ENCODE measurements around the gene EXOC4.
A peak's percentile ranks its signal among the peaks of the same experiment; 100 is the strongest.

Gene EXOC4

DNA sequence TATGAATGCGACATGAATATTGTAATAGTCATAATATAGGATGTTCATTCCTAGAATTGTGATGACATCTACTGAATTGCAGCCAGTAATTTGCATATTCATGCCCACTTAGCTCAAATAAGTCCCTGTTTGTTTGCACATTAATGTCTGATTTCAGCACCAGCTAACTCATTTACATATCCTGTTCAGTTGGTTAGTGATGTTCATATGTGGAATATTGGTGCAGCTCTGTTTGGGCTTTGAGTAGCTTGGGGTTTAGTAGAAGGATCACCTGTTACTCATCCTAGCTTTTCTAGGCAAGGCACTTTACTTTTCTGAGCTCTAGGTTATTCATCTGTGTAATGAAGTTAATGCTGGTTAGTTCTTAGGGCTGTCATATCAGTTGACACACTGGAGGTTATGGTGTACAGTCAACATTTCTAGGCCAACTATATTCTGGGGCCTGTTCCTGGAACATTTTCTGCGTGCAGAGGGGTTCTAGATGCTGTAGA, 238.4 kb downstream of the EXOC4 start:
- no peak for DNase-seq (ENCODE audit: low read depth)
- TF ChIP-seq, protein P1, sequence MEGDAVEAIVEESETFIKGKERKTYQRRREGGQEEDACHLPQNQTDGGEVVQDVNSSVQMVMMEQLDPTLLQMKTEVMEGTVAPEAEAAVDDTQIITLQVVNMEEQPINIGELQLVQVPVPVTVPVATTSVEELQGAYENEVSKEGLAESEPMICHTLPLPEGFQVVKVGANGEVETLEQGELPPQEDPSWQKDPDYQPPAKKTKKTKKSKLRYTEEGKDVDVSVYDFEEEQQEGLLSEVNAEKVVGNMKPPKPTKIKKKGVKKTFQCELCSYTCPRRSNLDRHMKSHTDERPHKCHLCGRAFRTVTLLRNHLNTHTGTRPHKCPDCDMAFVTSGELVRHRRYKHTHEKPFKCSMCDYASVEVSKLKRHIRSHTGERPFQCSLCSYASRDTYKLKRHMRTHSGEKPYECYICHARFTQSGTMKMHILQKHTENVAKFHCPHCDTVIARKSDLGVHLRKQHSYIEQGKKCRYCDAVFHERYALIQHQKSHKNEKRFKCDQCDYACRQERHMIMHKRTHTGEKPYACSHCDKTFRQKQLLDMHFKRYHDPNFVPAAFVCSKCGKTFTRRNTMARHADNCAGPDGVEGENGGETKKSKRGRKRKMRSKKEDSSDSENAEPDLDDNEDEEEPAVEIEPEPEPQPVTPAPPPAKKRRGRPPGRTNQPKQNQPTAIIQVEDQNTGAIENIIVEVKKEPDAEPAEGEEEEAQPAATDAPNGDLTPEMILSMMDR (IDR thresholded peaks at IDR 0.05; ENCODE audit: low read length, missing control alignments), result no peak
- no peak overlapping the region for H3K4me3 ChIP-seq (replicated peaks; ENCODE audit: low read depth, low read length)

DNA sequence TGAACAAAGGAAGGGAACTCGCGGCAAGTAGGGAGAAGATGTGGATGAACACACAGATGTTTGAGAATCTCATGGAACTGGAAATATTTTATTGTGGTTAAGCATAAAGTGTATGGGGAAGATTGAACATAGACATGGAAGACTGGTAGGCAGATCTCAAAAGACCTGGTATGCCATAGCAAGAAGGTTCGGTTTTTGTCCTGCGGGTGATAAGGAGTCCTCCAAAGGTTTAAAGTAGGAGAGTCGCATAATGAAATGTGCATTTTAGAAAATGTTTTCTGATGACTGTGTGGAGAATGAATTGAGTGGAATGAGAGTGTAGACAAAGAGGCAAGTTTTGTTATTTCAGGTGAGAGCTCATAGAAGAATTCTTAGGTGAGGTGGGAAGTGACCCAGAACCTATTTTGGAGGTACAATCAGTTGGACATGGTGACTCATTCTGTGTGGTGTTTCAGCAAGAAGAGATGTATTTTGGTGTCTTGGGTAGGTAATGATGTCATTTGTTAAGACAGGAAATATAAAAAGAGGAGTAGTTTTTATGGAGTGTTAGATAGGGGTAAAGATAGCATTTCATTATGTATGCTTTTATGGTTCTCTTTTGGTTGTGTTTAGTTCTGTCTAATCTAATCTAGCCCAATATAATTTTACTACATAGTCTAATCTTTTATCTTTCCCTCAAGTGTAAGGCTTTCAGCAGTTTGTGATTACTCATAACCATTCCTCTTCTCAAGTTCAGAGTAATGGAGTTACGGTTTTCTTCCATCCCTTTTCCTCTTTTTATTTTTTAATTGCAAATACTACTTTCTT, 239.2 kb downstream of the EXOC4 start:
- peak; percentile 10 for DNase-seq (ENCODE audit: low read depth)
- no peak overlapping the region for H3K4me3 ChIP-seq (replicated peaks; ENCODE audit: low read depth, low read length)
- TF ChIP-seq, protein P1 (IDR thresholded peaks at IDR 0.05; ENCODE audit: low read length, missing control alignments), result no peak

DNA sequence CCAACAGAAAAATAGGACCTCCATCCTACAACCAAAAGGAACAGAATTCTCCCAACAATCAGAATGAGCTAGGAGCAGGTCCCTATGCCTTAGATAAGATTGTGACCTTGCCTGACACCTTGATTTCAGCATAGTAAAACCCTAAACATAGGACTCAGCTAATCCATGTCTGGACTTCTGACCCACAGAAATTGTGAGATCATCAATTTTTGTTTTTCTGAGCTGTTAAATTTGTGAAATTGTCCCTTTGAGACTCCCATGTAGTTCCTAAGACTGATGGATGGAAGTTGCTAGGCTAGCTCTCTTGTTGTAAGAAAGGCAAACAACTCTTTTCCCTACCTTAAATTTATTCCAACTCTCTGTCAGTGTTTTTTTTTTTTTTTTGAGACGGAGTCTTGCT, 244.2 kb downstream of the EXOC4 start:
- no peak for DNase-seq (ENCODE audit: low read depth)
- TF ChIP-seq, protein P1 (IDR thresholded peaks at IDR 0.05; ENCODE audit: low read length, missing control alignments), result no peak
- H3K4me3 ChIP-seq (replicated peaks; ENCODE audit: low read depth, low read length), result no peak overlapping the region

DNA sequence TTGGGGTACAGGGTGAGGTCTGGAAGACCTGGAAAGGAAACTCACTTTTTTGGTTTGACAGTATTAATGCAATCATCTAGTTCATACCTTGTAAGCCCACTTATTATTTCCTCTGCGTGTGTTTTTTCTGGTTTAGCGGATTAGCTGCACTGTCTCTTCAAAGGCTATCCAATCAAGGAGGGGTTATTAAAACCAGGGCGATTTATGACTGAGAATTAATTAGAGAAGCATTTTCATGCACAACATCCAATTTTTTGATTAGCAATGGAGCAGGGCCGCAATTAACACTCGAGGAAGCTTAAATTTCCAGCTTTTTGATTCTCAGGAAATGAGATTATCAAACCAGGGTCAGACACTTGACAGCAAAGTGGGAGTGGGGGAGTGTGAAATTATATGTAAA, 248.9 kb downstream of the EXOC4 start:
- no peak overlapping the region for H3K4me3 ChIP-seq (replicated peaks; ENCODE audit: low read depth, low read length)
- TF ChIP-seq, protein P1 (IDR thresholded peaks at IDR 0.05; ENCODE audit: low read length, missing control alignments), result no peak
- DNase-seq (ENCODE audit: low read depth), result no peak

DNA sequence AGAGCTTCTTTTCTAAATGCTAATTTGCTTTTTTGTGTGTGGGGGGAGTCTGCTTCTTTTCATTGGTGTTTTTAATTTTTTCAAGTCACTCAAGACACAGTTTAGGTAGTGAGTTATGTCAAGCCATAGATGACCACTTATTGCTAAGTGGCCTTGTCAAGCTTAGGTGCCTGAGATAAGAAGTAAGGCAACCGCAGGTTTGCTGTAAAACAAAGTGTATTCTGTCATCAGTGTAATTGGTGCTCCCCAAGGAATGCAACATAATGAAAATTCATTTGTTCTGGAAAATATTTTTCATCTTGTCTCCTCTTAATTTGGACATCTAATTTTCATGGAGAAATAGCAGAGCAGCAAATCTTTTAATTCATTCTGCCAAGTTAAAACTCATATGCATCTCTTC, 249.6 kb downstream of the EXOC4 start:
- TF ChIP-seq, protein P1 (IDR thresholded peaks at IDR 0.05; ENCODE audit: low read length, missing control alignments), result no peak

DNA sequence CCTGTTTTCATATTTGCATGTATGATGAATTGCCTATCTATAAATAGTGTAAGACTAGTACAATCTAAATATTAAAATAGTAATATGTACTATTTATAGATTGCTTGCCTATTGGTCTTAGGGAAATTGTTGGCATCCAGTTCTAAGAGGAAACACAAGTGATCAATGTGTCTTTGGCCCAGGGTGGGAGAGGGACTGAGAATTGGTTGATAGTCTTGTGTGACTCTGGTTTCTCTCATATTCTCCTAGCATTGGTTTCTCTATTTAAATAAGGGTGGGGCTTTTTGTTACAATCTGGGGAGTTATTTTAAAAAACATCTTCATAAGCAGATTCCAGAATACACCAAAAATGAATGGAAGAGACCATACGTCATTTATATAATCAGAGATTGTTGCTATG, 250.1 kb downstream of the EXOC4 start:
- no peak for DNase-seq (ENCODE audit: low read depth)
- H3K4me3 ChIP-seq (replicated peaks; ENCODE audit: low read depth, low read length), result no peak overlapping the region
- TF ChIP-seq, protein P1 (IDR thresholded peaks at IDR 0.05; ENCODE audit: low read length, missing control alignments), result no peak

More for the DNA sequence above, 249.6 kb downstream of the EXOC4 start:
- no peak overlapping the region for H3K4me3 ChIP-seq (replicated peaks; ENCODE audit: low read depth, low read length)
- DNase-seq (ENCODE audit: low read depth), result no peak

DNA sequence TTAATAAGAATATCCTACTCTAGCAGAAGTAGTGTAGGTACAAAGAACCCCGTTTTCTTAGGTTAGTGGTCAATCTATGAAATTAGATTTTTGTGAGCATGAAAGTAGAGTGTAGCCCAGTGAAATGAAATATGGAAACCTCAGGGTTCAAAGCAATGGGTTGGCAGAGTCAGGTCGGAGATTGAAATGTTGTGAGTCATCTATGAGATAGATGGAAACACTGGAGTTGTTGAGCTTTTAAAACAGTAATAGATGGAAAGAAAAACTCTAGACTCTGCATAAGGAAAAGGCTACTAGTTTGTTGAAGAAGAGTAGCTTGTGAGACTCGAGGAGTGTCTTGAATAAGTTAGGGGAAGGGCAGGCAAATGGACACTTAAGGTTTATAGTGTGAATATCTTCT, 251.9 kb downstream of the EXOC4 start:
- TF ChIP-seq, protein P1 (IDR thresholded peaks at IDR 0.05; ENCODE audit: low read length, missing control alignments), result no peak
- H3K4me3 ChIP-seq (replicated peaks; ENCODE audit: low read depth, low read length), result no peak overlapping the region
- peak; percentile 12 for DNase-seq (ENCODE audit: low read depth)
